ENCODE data around the gene VTN.

Gene VTN

GRCh38 chr17:28370035-28370743 lies at the start of gene VTN:
TSS of gene VTN (minus strand) at chr17:28370307. CDS start at chr17:28370203, 104 bp downstream.
- no peak for DNase-seq (ENCODE audit: low read depth in 2 of 2)

- peak; percentile 6 to 20 for DNase-seq (ENCODE audit: low read depth in 2 of 2)
Measured at GRCh38 chr17:28416703-28417311, 46.7 kb upstream of the VTN start.

GRCh38 chr17:28415886-28416285 lies 45.8 kb upstream of the VTN start:
- no peak for DNase-seq (ENCODE audit: low read depth in 2 of 2)

- no peak for DNase-seq (ENCODE audit: low read depth in 2 of 2)
Measured at GRCh38 chr17:28413804-28414203, 43.7 kb upstream of the VTN start.

- DNase-seq (ENCODE audit: low read depth in 2 of 2): no peak
Measured at GRCh38 chr17:28412099-28412498, 42.0 kb upstream of the VTN start.

GRCh38 chr17:28407974-28408306 lies 37.8 kb upstream of the VTN start:
- no peak for DNase-seq (ENCODE audit: low read depth in 2 of 2)

- DNase-seq (ENCODE audit: low read depth in 2 of 2): no peak
Measured at GRCh38 chr17:28407130-28407973, 37.2 kb upstream of the VTN start.

GRCh38 chr17:28406473-28406814 lies 36.3 kb upstream of the VTN start:
- DNase-seq (ENCODE audit: low read depth in 2 of 2): no peak

- DNase-seq (ENCODE audit: low read depth in 2 of 2): peak; percentile 9 to 26
Measured at GRCh38 chr17:28405632-28406472, 35.7 kb upstream of the VTN start, which contains the start of gene SLC46A1. TSS of gene SLC46A1 (minus strand) at chr17:28406212. CDS start at chr17:28406114, 98 bp downstream.

GRCh38 chr17:28404812-28405570 lies 34.9 kb upstream of the VTN start:
- DNase-seq (ENCODE audit: low read depth in 2 of 2): no peak

GRCh38 chr17:28404461-28404811 lies 34.3 kb upstream of the VTN start:
- no peak for DNase-seq (ENCODE audit: low read depth in 2 of 2)

GRCh38 chr17:28404007-28404406 lies 33.9 kb upstream of the VTN start:
- DNase-seq (ENCODE audit: low read depth in 2 of 2): no peak

GRCh38 chr17:28402844-28403243 lies 32.7 kb upstream of the VTN start:
- no peak for DNase-seq (ENCODE audit: low read depth in 2 of 2)

- DNase-seq (ENCODE audit: low read depth in 2 of 2): no peak
Measured at GRCh38 chr17:28402224-28402630, 32.1 kb upstream of the VTN start.

GRCh38 chr17:28399808-28400207 lies 29.7 kb upstream of the VTN start:
- DNase-seq (ENCODE audit: low read depth in 2 of 2): no peak

GRCh38 chr17:28398280-28398981 lies 28.3 kb upstream of the VTN start:
- DNase-seq (ENCODE audit: low read depth in 2 of 2): no peak

GRCh38 chr17:28397687-28398279 lies 27.7 kb upstream of the VTN start:
- DNase-seq (ENCODE audit: low read depth in 2 of 2): no peak

GRCh38 chr17:28397275-28397674 lies 27.2 kb upstream of the VTN start:
- DNase-seq (ENCODE audit: low read depth in 2 of 2): no peak

- DNase-seq (ENCODE audit: low read depth in 2 of 2): no peak
Measured at GRCh38 chr17:28396635-28397239, 26.6 kb upstream of the VTN start.

- no peak for DNase-seq (ENCODE audit: low read depth in 2 of 2)
Measured at GRCh38 chr17:28395968-28396367, 25.9 kb upstream of the VTN start.

All from stimulated activated CD8-positive, alpha-beta memory T cell treated with anti-CD3 and anti-CD28 coated beads, Interleukin-15, amount 100 ng/mL, for 4 hours (primary cell).